Testis (tissue), 2 donors: ENCODE measurements around the gene ANKRD44.

Source experiments
- CTCF ChIP-seq, 3 experiments: fragments of 450-650 bp in 2 of 3; fragments of 200-600 bp in 1 of 3; sonication (generic) in 1 of 3; IDR thresholded peaks; one replicate each; pipeline ENCODE4 v1.5.1; 2016 to 2019; ENCODE audit warnings: antibody characterized with exemption in 3 of 3, mild to moderate bottlenecking in 2 of 3, moderate library complexity in 1 of 3
- POLR2A ChIP-seq: fragments of 450-650 bp; IDR thresholded peaks from one replicate; pipeline ENCODE4 v1.6.1; 2017; ENCODE audit warnings: antibody characterized with exemption, mild to moderate bottlenecking, moderate library complexity

- no peak for TF ChIP-seq CTCF (IDR thresholded peaks at IDR 0.05)
- no peak for TF ChIP-seq POLR2A
Observed at GRCh38 chr2:197292619-197293018, 18.0 kb downstream of the ANKRD44 start.
